GM10847 (cell line): ENCODE results near the gene OSMR.

ENCODE experiments used
- POLR2A ChIP-seq: IDR thresholded peaks from 2 replicates; pipeline ENCODE4 v1.6.1; 2011; ENCODE audit not compliant: insufficient read length; ENCODE audit errors: extremely low read depth

Gene OSMR

GRCh38 chr5:38847559-38848347 lies 1.9 kb downstream of the OSMR start:
- TF ChIP-seq POLR2A: no peak

GRCh38 chr5:38848637-38849036 lies 2.8 kb downstream of the OSMR start:
- TF ChIP-seq POLR2A: no peak

GRCh38 chr5:38853753-38854470 lies 8.1 kb downstream of the OSMR start:
- TF ChIP-seq POLR2A: no peak

GRCh38 chr5:38854907-38855306 lies 9.1 kb downstream of the OSMR start:
- TF ChIP-seq POLR2A: no peak

GRCh38 chr5:38856660-38857059 lies 10.8 kb downstream of the OSMR start:
- no peak for TF ChIP-seq POLR2A

- no peak for TF ChIP-seq POLR2A
Observed at GRCh38 chr5:38858839-38859238, 13.0 kb downstream of the OSMR start.

GRCh38 chr5:38866362-38867031 lies 20.7 kb downstream of the OSMR start:
- TF ChIP-seq POLR2A: no peak

- no peak for TF ChIP-seq POLR2A
Observed at GRCh38 chr5:38867032-38867398, 21.2 kb downstream of the OSMR start.

GRCh38 chr5:38867416-38867815 lies 21.6 kb downstream of the OSMR start:
- no peak for TF ChIP-seq POLR2A

GRCh38 chr5:38870595-38870994 lies 24.8 kb downstream of the OSMR start:
- no peak for TF ChIP-seq POLR2A

GRCh38 chr5:38871058-38871605 lies 25.3 kb downstream of the OSMR start:
- TF ChIP-seq POLR2A: no peak

- no peak for TF ChIP-seq POLR2A
Observed at GRCh38 chr5:38871790-38872551, 26.2 kb downstream of the OSMR start.

GRCh38 chr5:38872826-38873225 lies 27.0 kb downstream of the OSMR start:
- no peak for TF ChIP-seq POLR2A

- TF ChIP-seq POLR2A: no peak
Observed at GRCh38 chr5:38874948-38875456, 29.2 kb downstream of the OSMR start.
